ENCODE measurements around the gene KNDC1.

DNA sequence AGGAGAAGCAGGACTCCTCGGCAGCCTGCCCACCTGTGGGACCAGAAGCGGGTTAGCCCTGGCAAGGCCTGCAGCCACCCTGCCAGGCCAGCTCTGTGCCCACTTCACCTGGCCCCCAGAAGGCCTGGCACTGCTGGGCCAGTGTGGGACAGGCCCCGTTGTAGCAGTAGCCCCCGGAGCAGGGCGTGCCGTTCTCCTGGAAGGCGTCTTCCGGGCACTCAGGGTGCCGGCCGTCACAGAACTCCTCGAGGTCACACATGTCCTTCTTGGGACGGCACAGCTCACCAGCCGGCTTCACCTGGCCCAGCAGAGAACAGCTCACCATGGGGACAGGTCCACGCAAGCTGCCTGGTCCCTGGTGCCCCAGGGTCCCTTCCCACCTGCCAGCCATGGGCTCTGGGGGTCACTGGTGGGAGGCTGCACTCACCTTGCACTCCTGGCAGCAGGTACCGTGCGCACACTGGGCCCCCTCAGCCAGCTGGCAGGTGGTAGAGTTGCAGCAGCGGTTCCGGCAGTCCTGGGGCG, 110.8 kb downstream of the KNDC1 start:
- no peak for TF ChIP-seq CTCF (IDR thresholded peaks at IDR 0.05; ENCODE audit: extremely low read depth in 1 of 2, insufficient read depth in 1 of 2, low read depth in 1 of 2, low read length in 2 of 2)
- no peak for TF ChIP-seq EZH2 (IDR thresholded peaks at IDR 0.05; ENCODE audit: borderline replicate concordance, low read depth, low read length, severe bottlenecking)
- no peak for TF ChIP-seq POLR2AphosphoS5 (IDR thresholded peaks at IDR 0.05; ENCODE audit: insufficient read depth, low read depth, low read length)
- TF ChIP-seq JUN (IDR thresholded peaks at IDR 0.05; ENCODE audit: borderline replicate concordance, insufficient read depth, insufficient read length, low read depth), result no peak
